ENCODE measurements around the gene ABHD3. TPM values are rescaled to one million over a fixed set of nuclear protein-coding genes. Genes with fewer than 3 reads are reported as not detected.

ABHD3 gene
- total and polyA plus RNA-seq, 2 of the 8 experiments (the other 6 are each of a cell fraction or from before 2014, with no cell fraction given) = 8.4 to 12.1 TPM

DNA sequence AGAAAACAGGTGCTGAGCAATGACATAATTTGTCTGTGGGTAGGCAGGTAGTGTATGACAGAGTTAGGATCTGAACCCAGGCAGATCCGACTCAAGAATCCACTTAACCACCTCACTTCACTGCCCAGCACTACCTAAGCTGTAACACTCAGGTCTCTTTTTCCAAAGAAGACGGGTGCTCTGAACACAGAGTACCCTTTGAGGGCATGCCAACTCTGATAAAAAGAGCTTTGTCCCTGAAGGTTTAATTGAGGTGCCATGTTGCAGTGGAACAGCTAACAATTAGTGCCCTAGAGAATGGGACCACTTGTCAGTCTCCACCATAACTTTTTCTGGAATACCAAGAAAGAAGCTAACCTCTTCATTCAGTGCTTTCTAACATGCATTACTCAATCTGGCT, 11.3 kb downstream of the ABHD3 start (continued):
- TF ChIP-seq, protein P1, sequence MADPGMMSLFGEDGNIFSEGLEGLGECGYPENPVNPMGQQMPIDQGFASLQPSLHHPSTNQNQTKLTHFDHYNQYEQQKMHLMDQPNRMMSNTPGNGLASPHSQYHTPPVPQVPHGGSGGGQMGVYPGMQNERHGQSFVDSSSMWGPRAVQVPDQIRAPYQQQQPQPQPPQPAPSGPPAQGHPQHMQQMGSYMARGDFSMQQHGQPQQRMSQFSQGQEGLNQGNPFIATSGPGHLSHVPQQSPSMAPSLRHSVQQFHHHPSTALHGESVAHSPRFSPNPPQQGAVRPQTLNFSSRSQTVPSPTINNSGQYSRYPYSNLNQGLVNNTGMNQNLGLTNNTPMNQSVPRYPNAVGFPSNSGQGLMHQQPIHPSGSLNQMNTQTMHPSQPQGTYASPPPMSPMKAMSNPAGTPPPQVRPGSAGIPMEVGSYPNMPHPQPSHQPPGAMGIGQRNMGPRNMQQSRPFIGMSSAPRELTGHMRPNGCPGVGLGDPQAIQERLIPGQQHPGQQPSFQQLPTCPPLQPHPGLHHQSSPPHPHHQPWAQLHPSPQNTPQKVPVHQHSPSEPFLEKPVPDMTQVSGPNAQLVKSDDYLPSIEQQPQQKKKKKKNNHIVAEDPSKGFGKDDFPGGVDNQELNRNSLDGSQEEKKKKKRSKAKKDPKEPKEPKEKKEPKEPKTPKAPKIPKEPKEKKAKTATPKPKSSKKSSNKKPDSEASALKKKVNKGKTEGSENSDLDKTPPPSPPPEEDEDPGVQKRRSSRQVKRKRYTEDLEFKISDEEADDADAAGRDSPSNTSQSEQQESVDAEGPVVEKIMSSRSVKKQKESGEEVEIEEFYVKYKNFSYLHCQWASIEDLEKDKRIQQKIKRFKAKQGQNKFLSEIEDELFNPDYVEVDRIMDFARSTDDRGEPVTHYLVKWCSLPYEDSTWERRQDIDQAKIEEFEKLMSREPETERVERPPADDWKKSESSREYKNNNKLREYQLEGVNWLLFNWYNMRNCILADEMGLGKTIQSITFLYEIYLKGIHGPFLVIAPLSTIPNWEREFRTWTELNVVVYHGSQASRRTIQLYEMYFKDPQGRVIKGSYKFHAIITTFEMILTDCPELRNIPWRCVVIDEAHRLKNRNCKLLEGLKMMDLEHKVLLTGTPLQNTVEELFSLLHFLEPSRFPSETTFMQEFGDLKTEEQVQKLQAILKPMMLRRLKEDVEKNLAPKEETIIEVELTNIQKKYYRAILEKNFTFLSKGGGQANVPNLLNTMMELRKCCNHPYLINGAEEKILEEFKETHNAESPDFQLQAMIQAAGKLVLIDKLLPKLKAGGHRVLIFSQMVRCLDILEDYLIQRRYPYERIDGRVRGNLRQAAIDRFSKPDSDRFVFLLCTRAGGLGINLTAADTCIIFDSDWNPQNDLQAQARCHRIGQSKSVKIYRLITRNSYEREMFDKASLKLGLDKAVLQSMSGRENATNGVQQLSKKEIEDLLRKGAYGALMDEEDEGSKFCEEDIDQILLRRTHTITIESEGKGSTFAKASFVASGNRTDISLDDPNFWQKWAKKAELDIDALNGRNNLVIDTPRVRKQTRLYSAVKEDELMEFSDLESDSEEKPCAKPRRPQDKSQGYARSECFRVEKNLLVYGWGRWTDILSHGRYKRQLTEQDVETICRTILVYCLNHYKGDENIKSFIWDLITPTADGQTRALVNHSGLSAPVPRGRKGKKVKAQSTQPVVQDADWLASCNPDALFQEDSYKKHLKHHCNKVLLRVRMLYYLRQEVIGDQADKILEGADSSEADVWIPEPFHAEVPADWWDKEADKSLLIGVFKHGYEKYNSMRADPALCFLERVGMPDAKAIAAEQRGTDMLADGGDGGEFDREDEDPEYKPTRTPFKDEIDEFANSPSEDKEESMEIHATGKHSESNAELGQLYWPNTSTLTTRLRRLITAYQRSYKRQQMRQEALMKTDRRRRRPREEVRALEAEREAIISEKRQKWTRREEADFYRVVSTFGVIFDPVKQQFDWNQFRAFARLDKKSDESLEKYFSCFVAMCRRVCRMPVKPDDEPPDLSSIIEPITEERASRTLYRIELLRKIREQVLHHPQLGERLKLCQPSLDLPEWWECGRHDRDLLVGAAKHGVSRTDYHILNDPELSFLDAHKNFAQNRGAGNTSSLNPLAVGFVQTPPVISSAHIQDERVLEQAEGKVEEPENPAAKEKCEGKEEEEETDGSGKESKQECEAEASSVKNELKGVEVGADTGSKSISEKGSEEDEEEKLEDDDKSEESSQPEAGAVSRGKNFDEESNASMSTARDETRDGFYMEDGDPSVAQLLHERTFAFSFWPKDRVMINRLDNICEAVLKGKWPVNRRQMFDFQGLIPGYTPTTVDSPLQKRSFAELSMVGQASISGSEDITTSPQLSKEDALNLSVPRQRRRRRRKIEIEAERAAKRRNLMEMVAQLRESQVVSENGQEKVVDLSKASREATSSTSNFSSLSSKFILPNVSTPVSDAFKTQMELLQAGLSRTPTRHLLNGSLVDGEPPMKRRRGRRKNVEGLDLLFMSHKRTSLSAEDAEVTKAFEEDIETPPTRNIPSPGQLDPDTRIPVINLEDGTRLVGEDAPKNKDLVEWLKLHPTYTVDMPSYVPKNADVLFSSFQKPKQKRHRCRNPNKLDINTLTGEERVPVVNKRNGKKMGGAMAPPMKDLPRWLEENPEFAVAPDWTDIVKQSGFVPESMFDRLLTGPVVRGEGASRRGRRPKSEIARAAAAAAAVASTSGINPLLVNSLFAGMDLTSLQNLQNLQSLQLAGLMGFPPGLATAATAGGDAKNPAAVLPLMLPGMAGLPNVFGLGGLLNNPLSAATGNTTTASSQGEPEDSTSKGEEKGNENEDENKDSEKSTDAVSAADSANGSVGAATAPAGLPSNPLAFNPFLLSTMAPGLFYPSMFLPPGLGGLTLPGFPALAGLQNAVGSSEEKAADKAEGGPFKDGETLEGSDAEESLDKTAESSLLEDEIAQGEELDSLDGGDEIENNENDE (IDR thresholded peaks at IDR 0.05; ENCODE audit: insufficient replicate concordance, low read length) = no peak
- TF ChIP-seq RXRA (IDR thresholded peaks at IDR 0.05; ENCODE audit: insufficient read depth, low read depth, low read length) (no peak), EP300 (IDR thresholded peaks at IDR 0.05; ENCODE audit: borderline replicate concordance in 1 of 2, low read depth in 2 of 2, low read length in 2 of 2) (no peak), KDM1A (IDR thresholded peaks at IDR 0.05; ENCODE audit: borderline replicate concordance, low read length) (no peak), HDAC6 (IDR thresholded peaks at IDR 0.05; ENCODE audit: low read depth, low read length) (no peak), POLR2AphosphoS5 (IDR thresholded peaks at IDR 0.05; ENCODE audit: low read depth, low read length) (no peak)
- TF ChIP-seq, protein P2, sequence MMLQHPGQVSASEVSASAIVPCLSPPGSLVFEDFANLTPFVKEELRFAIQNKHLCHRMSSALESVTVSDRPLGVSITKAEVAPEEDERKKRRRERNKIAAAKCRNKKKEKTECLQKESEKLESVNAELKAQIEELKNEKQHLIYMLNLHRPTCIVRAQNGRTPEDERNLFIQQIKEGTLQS (IDR thresholded peaks at IDR 0.05; ENCODE audit: insufficient read depth, low read depth, low read length) = no peak

All from H1 (cell line).